B cell (primary cell): ENCODE measurements around the gene AMMECR1. TPM values are rescaled to one million over a fixed set of nuclear protein-coding genes. Genes with fewer than 3 reads are reported as not detected.
A peak's percentile ranks its signal among the peaks of the same experiment; 100 is the strongest.

ENCODE experiments used
- ATAC-seq: fragments of 200-7000 bp; cut with Tn5 transposase; one replicate; pipeline ENCODE4 v1.10.0; 2021; ENCODE audit warnings: low read depth, mild to moderate bottlenecking, moderate number of reproducible peaks, moderate library complexity
- CTCF ChIA-PET: fragments of 350-600 bp; sonication (Branson Sonifier 250); formaldehyde crosslinking; loops from one replicate; lab custom pipeline; 2021; ENCODE audit warnings: antibody characterized with exemption, inconsistent platforms; lab: Charles Lee
- POLR2A ChIA-PET: fragments of 350-600 bp; sonication (Branson Sonifier 250); formaldehyde crosslinking; loops from one replicate; lab custom pipeline; 2021; ENCODE audit warnings: antibody characterized with exemption; lab: Charles Lee
- DNase-seq: peaks from one replicate; pipeline ENCODE4 v3.0.0; 2013
- H2AFZ ChIP-seq: 2 replicates; pipeline ENCODE4 v1.6.1; 2012; ENCODE audit warnings: mild to moderate bottlenecking, low read depth, low read length; ENCODE audit not compliant: insufficient read depth, poor library complexity, severe bottlenecking
- H3K27ac ChIP-seq, 2 donors: 1 replicate in 1 of 2; 2 replicates in 1 of 2; pipeline ENCODE4 v1.5.1; 2012 to 2013; ENCODE audit warnings: low read length in 2 of 2, mild to moderate bottlenecking in 2 of 2, moderate library complexity in 1 of 2
- H3K27me3 ChIP-seq, 4 experiments: fragments of 200-600 bp in 1 of 4; sonication (generic) in 1 of 4; replicated peaks in 1 of 4; 1 replicate in 2 of 4; 2 replicates in 2 of 4; pipeline versions ENCODE4 v1.6.1 to v1.7.0; 2013 to 2016; ENCODE audit warnings: low read length in 3 of 4, mild to moderate bottlenecking in 2 of 4, mixed read lengths in 1 of 4, moderate library complexity in 1 of 4; ENCODE audit not compliant: insufficient read depth in 4 of 4, control insufficient read depth in 3 of 4; ENCODE audit errors: control extremely low read depth in 1 of 4
- H3K36me3 ChIP-seq, 2 experiments: replicated peaks in 1 of 2; 1 replicate in 1 of 2; 2 replicates in 1 of 2; pipeline versions ENCODE4 v1.6.1 to v1.7.1; 2013; ENCODE audit warnings: low read length in 1 of 2; ENCODE audit not compliant: insufficient read depth in 2 of 2, control insufficient read depth in 1 of 2; ENCODE audit errors: control extremely low read depth in 1 of 2, extremely low read depth in 1 of 2
- H3K4me1 ChIP-seq, 2 donors: fragments of 200-600 bp in 1 of 2; sonication (generic) in 1 of 2; 1 replicate in 1 of 2; 2 replicates in 1 of 2; pipeline versions ENCODE4 v1.5.1 to v1.6.1; 2013 to 2017; ENCODE audit warnings: low read length in 2 of 2; ENCODE audit not compliant: control insufficient read depth in 2 of 2, insufficient read depth in 2 of 2
- H3K4me2 ChIP-seq: replicated peaks from 2 replicates; pipeline ENCODE3; 2012; ENCODE audit warnings: mild to moderate bottlenecking, low read depth, low read length; ENCODE audit not compliant: poor library complexity, severe bottlenecking
- H3K4me3 ChIP-seq, 5 experiments: fragments of 200-600 bp in 1 of 5; sonication (generic) in 1 of 5; 1 replicate in 3 of 5; 2 replicates in 2 of 5; pipeline versions ENCODE4 v1.5.1 to v1.7.0; 2011 to 2016; ENCODE audit warnings: low read length in 4 of 5, mild to moderate bottlenecking in 4 of 5, low read depth in 2 of 5, control low read depth in 1 of 5, moderate library complexity in 1 of 5; ENCODE audit not compliant: insufficient read depth in 1 of 5; ENCODE audit errors: control extremely low read depth in 1 of 5, extremely low read depth in 1 of 5
- H3K79me2 ChIP-seq: fragments of 200-600 bp; sonication (generic); one replicate; pipeline ENCODE4 v1.6.0; 2016; ENCODE audit warnings: low read length; ENCODE audit not compliant: control insufficient read depth, insufficient read depth
- H3K9ac ChIP-seq: fragments of 200-600 bp; sonication (generic); 2 replicates; pipeline ENCODE4 v1.6.1; 2017; ENCODE audit warnings: mild to moderate bottlenecking, low read length, moderate library complexity
- H3K9me3 ChIP-seq, 3 donors: one replicate each; pipeline versions ENCODE4 v1.6.1 to v1.7.1; 2013; ENCODE audit warnings: low read length in 2 of 3; ENCODE audit not compliant: control insufficient read depth in 2 of 3, insufficient read depth in 1 of 3; ENCODE audit errors: control extremely low read depth in 1 of 3
- H4K20me1 ChIP-seq: 2 replicates; pipeline ENCODE4 v1.6.0; 2012; ENCODE audit warnings: mild to moderate bottlenecking, low read length; ENCODE audit not compliant: insufficient read depth, control insufficient read depth, poor library complexity, severe bottlenecking
- H3K27ac Mint-ChIP-seq: one replicate; pipeline ENCODE4 v1.8.0; 2021; ENCODE audit warnings: mixed read lengths
- H3K27me3 Mint-ChIP-seq: one replicate; pipeline ENCODE4 v1.8.0; 2021; ENCODE audit warnings: mixed read lengths
- H3K4me1 Mint-ChIP-seq: one replicate; pipeline ENCODE4 v1.8.0; 2021; ENCODE audit warnings: mixed read lengths
- H3K4me3 Mint-ChIP-seq: one replicate; pipeline ENCODE4 v1.8.0; 2021; ENCODE audit warnings: mixed read lengths
- H3K9me3 Mint-ChIP-seq: one replicate; pipeline ENCODE4 v1.8.0; 2022; ENCODE audit warnings: mixed read lengths; ENCODE audit not compliant: insufficient read depth
- CTCF ChIP-seq: fragments of 200-600 bp; IDR thresholded peaks from one replicate; pipeline ENCODE4 v1.8.0; 2022; ENCODE audit warnings: antibody characterized with exemption, mild to moderate bottlenecking
- EZH2 ChIP-seq: IDR thresholded peaks from 2 replicates; pipeline ENCODE4 v1.6.1; 2012; ENCODE audit warnings: borderline replicate concordance, low read depth, mild to moderate bottlenecking, moderate library complexity, low read length; ENCODE audit not compliant: insufficient read depth, poor library complexity, severe bottlenecking
- WGBS: methylation state at CpG from one replicate; pipeline ENCODE4 v1.1.5; 2013; ENCODE audit warnings: missing lambda C conversion rate; ENCODE audit not compliant: insufficient coverage; 5-methylcytosine and 5-hydroxymethylcytosine counted together
- intact Hi-C: fragments of 100-400 bp; cut with micrococcal nuclease; formaldehyde crosslinking; loops from one replicate; pipeline ENCODE4 v1.10.0; 2022
- polyA plus RNA-seq: library from polyadenylated mRNA; depleted of rRNA; stranded (reverse); fragments of >200 nt; gene quantifications from 2 replicates; pipeline ENCODE4 v1.2.3, GENCODE V29; 2012
- total RNA-seq, 2 donors: library from RNA; stranded (reverse); fragments of 120-200 nt in 1 of 2; gene quantifications; 1 replicate in 1 of 2; 2 replicates in 1 of 2; pipeline versions ENCODE4 v1.2.3 to v1.2.4, GENCODE V29; 2013 to 2022

The AMMECR1 gene
- total and polyA plus RNA-seq, 2 donors (not counting 1 experiment from before 2014, with no cell fraction given): 5.7 to 12.7 TPM

- Histone ChIP-seq H4K20me1 (no peaks in the 10 kb centered on the region), H3K4me1 (peaks cover 0 to 4% of the 10 kb centered on the region in 2 donors), H3K4me2 (no peak overlapping the region), H3K27ac (no peak overlapping the region), H2AFZ (no peak overlapping the region), H3K79me2 (no peaks in the 10 kb centered on the region), H3K4me3 (no peak overlapping the region), H3K36me3 (peaks cover 0 to 2% of the 10 kb centered on the region in 2 experiments), H3K9me3 (no peaks in the 10 kb centered on the region), H3K27me3 (no peaks in the 10 kb centered on the region), H3K9ac (no peak overlapping the region)
- Mint-ChIP-seq H3K4me3 (no peak overlapping the region), H3K27ac (no peak overlapping the region), H3K27me3 (no peaks in the 10 kb centered on the region), H3K9me3 (no peaks in the 10 kb centered on the region), H3K4me1 (peaks cover 7% of the 10 kb centered on the region)
- peak; percentile 55 for DNase-seq
- CTCF ChIA-PET: interaction anchor here (0.6 to 28.8 kb wide), 25 partner anchors 10 to 674 kb away, joined by 3 to 721 read pairs (median 3); no protein-coding TSS in a partner anchor
- peak; percentile 39 for ATAC-seq
- no CpG with 5 or more reads among the region's 2 CpGs for WGBS
- POLR2A ChIA-PET: interaction anchor here (0.6 kb wide), 1 partner anchor 241 kb away, joined by 3 read pairs; no protein-coding TSS in a partner anchor
- intact Hi-C loops: loop anchor here (5.0 to 10.0 kb wide), 5 partner anchors 142 to 662 kb away; partner anchors contain the start of genes AMMECR1, GUCY2F and TMEM164
- TF ChIP-seq EZH2 (no peak), CTCF (peak; percentile 64)
These were observed 171.4 kb downstream of the AMMECR1 start for GRCh38 chrX:110146521-110146920.

GRCh38 chrX:110145854-110146253 is 172.0 kb downstream of the AMMECR1 start:
- H3K4me2 ChIP-seq: no peak overlapping the region
- ATAC-seq (peak; percentile 41), DNase-seq (peak; percentile 46)
- 0% methylated on average over 2 of the region's 4 CpGs for WGBS
- H4K20me1 ChIP-seq: no peaks in the 10 kb centered on the region
- no peak overlapping the region for H3K9ac ChIP-seq
- no peaks in the 10 kb centered on the region for H3K79me2 ChIP-seq
- peaks cover 0 to 2% of the 10 kb centered on the region in 2 experiments for H3K36me3 ChIP-seq
- H3K27me3 ChIP-seq: no peaks in the 10 kb centered on the region
- no peak overlapping the region for H3K27ac ChIP-seq
- no peak for TF ChIP-seq EZH2
- peak; percentile 47 for TF ChIP-seq CTCF
- ChIA-PET CTCF (interaction anchor here (0.6 to 28.8 kb wide), 21 partner anchors 9 to 673 kb away, joined by 3 to 721 read pairs (median 3); no protein-coding TSS in a partner anchor), POLR2A (interaction anchor here (0.6 kb wide), 1 partner anchor 242 kb away, joined by 3 read pairs; no protein-coding TSS in a partner anchor)
- no peaks in the 10 kb centered on the region for H3K27me3 Mint-ChIP-seq
- no peak overlapping the region for H3K27ac Mint-ChIP-seq
- H3K4me1 ChIP-seq: peaks cover 0 to 4% of the 10 kb centered on the region in 2 donors
- H3K4me3 Mint-ChIP-seq: no peak overlapping the region
- H3K9me3 Mint-ChIP-seq: no peaks in the 10 kb centered on the region
- intact Hi-C loops: loop anchor here (5.0 to 10.0 kb wide), 5 partner anchors 141 to 661 kb away; partner anchors contain the start of genes AMMECR1, GUCY2F and TMEM164
- H3K9me3 ChIP-seq: peaks cover 0 to 1% (median 0%) of the 10 kb centered on the region in 3 donors
- peaks cover 7% of the 10 kb centered on the region for H3K4me1 Mint-ChIP-seq
- H3K4me3 ChIP-seq: no peak overlapping the region
- H2AFZ ChIP-seq: peak overlapping the region; percentile 6
